HG02852 (cell line): ENCODE measurements around the gene EFNA4.

Experiments used
- ATAC-seq: cut with Tn5 transposase; IDR thresholded peaks from one replicate; pipeline ENCODE4 v1.9.1; 2021; ENCODE audit warnings: mild to moderate bottlenecking, moderate library complexity; ENCODE audit not compliant: unreplicated experiment

Gene EFNA4

GRCh38 chr1:155032886-155033285 lies 30.7 kb upstream of the EFNA4 start:
- ATAC-seq: no peak

- no peak for ATAC-seq
These were observed 30.0 kb upstream of the EFNA4 start, which contains the start of the genes DCST1 and DCST2 for GRCh38 chr1:155033524-155033923. DCST1 (plus strand) TSS chr1:155033824; CDS start chr1:155034037, 213 bp downstream. DCST2 (minus strand) TSS chr1:155033781; CDS start chr1:155033701, 80 bp downstream.

GRCh38 chr1:155034318-155035208 lies 29.0 kb upstream of the EFNA4 start:
- ATAC-seq: no peak

- ATAC-seq: no peak
These were observed 27.6 kb upstream of the EFNA4 start for GRCh38 chr1:155035936-155036335.

GRCh38 chr1:155037043-155037442 lies 26.5 kb upstream of the EFNA4 start:
- ATAC-seq: no peak

- ATAC-seq: no peak
These were observed 25.6 kb upstream of the EFNA4 start for GRCh38 chr1:155037851-155038441.

- ATAC-seq: no peak
These were observed 24.8 kb upstream of the EFNA4 start for GRCh38 chr1:155038602-155039307.

- no peak for ATAC-seq
These were observed 24.3 kb upstream of the EFNA4 start for GRCh38 chr1:155039308-155039669.

GRCh38 chr1:155040358-155041093 lies 23.0 kb upstream of the EFNA4 start:
- no peak for ATAC-seq

- ATAC-seq: no peak
These were observed 20.8 kb upstream of the EFNA4 start for GRCh38 chr1:155042789-155043188.

GRCh38 chr1:155043301-155043702 lies 20.2 kb upstream of the EFNA4 start:
- no peak for ATAC-seq

- no peak for ATAC-seq
These were observed 19.7 kb upstream of the EFNA4 start for GRCh38 chr1:155043793-155044192.

- ATAC-seq: no peak
These were observed 19.2 kb upstream of the EFNA4 start for GRCh38 chr1:155044365-155044764.

- ATAC-seq: no peak
These were observed 18.5 kb upstream of the EFNA4 start for GRCh38 chr1:155044812-155045657.

- ATAC-seq: no peak
These were observed 14.8 kb upstream of the EFNA4 start for GRCh38 chr1:155048449-155049334.

- no peak for ATAC-seq
These were observed 13.6 kb upstream of the EFNA4 start for GRCh38 chr1:155049651-155050559.

- ATAC-seq: peak; percentile 68
These were observed 12.8 kb upstream of the EFNA4 start, which contains the start of gene ADAM15 for GRCh38 chr1:155050560-155051341. ADAM15 (plus strand) TSS chr1:155051316; CDS start chr1:155051387, 71 bp downstream.
